DND-41 (cell line): Measurements from ENCODE around the gene SGIP1.

Experiments used
- ATAC-seq: fragments of 200-7000 bp; cut with Tn5 transposase; 3 replicates; pipeline ENCODE4 v1.9.1; 2021; ENCODE audit warnings: low read depth; ENCODE audit not compliant: insufficient read depth
- DNase-seq: peaks from one replicate; pipeline ENCODE4 v3.0.0-alpha.2; 2020
- H2AFZ ChIP-seq: 2 replicates; pipeline ENCODE4 v1.6.0; 2012; ENCODE audit warnings: low read depth, low read length
- H3K27ac ChIP-seq: 2 replicates; pipeline ENCODE4 v1.5.1; 2012; ENCODE audit warnings: low read length, inconsistent platforms
- H3K27me3 ChIP-seq: fragments of 200-600 bp; sonication (generic); 2 replicates; pipeline ENCODE4 v1.6.0; 2012; ENCODE audit warnings: low read length, mild to moderate bottlenecking, inconsistent platforms; ENCODE audit not compliant: insufficient read depth, poor library complexity
- H3K36me3 ChIP-seq: 2 replicates; pipeline ENCODE4 v1.5.1; 2012; ENCODE audit warnings: low read length, inconsistent platforms; ENCODE audit not compliant: insufficient read depth
- H3K4me1 ChIP-seq: 2 replicates; pipeline ENCODE4 v1.5.1; 2012; ENCODE audit warnings: mild to moderate bottlenecking, low read length; ENCODE audit not compliant: insufficient read depth
- H3K4me2 ChIP-seq: 2 replicates; pipeline ENCODE4 v1.6.0; 2012; ENCODE audit warnings: mild to moderate bottlenecking, moderate library complexity, low read length, inconsistent platforms; ENCODE audit not compliant: insufficient read depth
- H3K4me3 ChIP-seq, 2 experiments: fragments of 200-600 bp in 1 of 2; shearing (Covaris generic) in 1 of 2; 2 replicates each; pipeline ENCODE4 v1.5.1; 2012 to 2016; ENCODE audit warnings: inconsistent platforms in 2 of 2, low read length in 2 of 2, mild to moderate bottlenecking in 2 of 2, low read depth in 1 of 2, moderate library complexity in 1 of 2
- H3K79me2 ChIP-seq: 2 replicates; pipeline ENCODE4 v1.6.0; 2012; ENCODE audit warnings: low read length, inconsistent platforms; ENCODE audit not compliant: insufficient read depth
- H3K9ac ChIP-seq: 2 replicates; pipeline ENCODE4 v1.6.0; 2012; ENCODE audit warnings: low read depth, mild to moderate bottlenecking, inconsistent platforms, low read length, moderate library complexity
- H3K9me3 ChIP-seq: 2 replicates; pipeline ENCODE4 v1.5.1; 2012; ENCODE audit warnings: low read length, moderate library complexity, mild to moderate bottlenecking, inconsistent platforms; ENCODE audit not compliant: insufficient read depth, severe bottlenecking
- H4K20me1 ChIP-seq: 2 replicates; pipeline ENCODE4 v1.6.0; 2012; ENCODE audit warnings: low read length; ENCODE audit not compliant: insufficient read depth
- CTCF ChIP-seq: IDR thresholded peaks from 2 replicates; pipeline ENCODE4 v1.5.1; 2012; ENCODE audit warnings: borderline replicate concordance, low read length, moderate library complexity, mild to moderate bottlenecking; ENCODE audit not compliant: poor library complexity, severe bottlenecking; ENCODE audit errors: extremely low read depth
- EZH2 ChIP-seq: IDR thresholded peaks from 3 replicates; pipeline ENCODE4 v1.6.1; 2012; ENCODE audit warnings: borderline replicate concordance, low read depth, mild to moderate bottlenecking, moderate library complexity, low read length, inconsistent platforms; ENCODE audit not compliant: severe bottlenecking

SGIP1 gene

DNA sequence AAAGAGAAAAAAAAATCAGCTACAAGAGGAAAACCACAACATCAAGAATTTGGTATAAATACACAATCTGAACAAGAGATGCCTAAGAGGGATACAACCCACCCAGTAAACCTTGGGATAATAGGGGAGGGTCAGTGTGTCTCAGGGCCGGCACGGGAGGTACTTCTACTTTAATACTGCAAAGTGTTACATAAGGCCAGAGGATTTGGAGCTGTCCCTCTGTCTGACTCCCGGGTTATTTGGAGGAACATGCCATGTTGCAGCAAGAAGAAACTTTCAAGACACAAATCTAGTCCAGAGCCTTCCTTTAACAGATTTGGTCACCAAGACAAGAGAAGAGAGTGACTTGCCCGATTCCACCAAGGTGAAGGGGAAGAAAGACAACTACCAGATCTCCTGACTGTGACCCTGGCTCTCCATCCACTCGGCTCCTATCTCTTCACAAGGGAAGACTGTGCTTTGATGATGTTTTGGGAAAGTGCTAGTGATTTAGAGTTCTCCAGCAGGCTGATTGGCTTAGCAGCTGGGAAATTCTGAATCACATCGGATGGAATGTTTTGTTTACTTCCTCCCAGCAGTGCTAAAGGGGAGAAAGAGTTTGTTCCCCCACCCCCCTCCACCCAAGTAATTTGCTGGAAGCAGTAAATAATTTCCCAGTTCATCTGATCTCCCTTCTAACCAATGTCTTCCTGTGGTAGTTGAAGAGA lies 29.3 kb downstream of the SGIP1 start:
- H3K9ac ChIP-seq = no peak overlapping the region
- H3K4me1 ChIP-seq = no peaks in the 10 kb centered on the region
- H3K79me2 ChIP-seq = no peaks in the 10 kb centered on the region
- no peaks in the 10 kb centered on the region for H3K36me3 ChIP-seq
- H3K4me2 ChIP-seq = no peak overlapping the region
- no peak overlapping the region for H3K27ac ChIP-seq
- H3K27me3 ChIP-seq = peaks cover 13% of the 10 kb centered on the region
- H3K4me3 ChIP-seq = no peak overlapping the region
- no peaks in the 10 kb centered on the region for H3K9me3 ChIP-seq
- H2AFZ ChIP-seq = no peak overlapping the region
- H4K20me1 ChIP-seq = no peaks in the 10 kb centered on the region
- ATAC-seq (no peak), DNase-seq (no peak)
- TF ChIP-seq CTCF (no peak), EZH2 (no peak)

DNA sequence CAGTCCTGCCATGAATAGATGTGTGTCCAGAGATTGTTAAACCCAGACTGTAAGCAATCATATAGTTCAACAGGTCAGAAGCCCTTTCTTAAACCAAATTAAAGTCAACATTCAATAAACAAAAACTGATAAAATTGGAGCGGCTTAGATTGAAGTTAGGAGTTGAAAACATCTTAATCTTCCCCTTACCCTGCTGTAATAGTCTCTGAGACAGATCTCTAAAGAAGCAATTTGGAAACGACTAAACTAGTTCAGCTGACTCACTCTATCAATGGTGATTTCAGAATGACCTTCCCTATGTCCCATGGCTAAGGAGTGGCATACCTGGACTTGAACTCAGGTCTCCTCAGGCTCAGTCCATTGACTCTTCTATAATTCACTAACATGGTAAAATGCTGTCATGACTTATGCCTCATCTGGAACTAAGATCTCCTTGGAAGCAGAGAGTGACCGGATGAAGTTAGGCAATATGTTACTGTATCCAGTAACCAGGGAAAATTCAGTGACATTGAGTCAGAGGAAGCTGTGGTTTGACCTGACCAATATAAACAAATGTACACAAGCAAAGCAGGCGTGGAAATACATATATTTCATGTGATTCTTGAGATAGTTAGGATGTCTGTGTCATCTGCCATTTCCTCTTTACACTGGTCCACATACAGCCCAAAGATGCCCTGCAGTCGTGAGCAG lies 30.1 kb downstream of the SGIP1 start:
- ATAC-seq (no peak), DNase-seq (no peak)
- H4K20me1 ChIP-seq = no peaks in the 10 kb centered on the region
- H3K9me3 ChIP-seq = no peaks in the 10 kb centered on the region
- no peaks in the 10 kb centered on the region for H3K4me1 ChIP-seq
- H3K36me3 ChIP-seq = no peaks in the 10 kb centered on the region
- no peak overlapping the region for H2AFZ ChIP-seq
- no peak overlapping the region for H3K27ac ChIP-seq
- H3K4me3 ChIP-seq = no peak overlapping the region
- no peaks in the 10 kb centered on the region for H3K79me2 ChIP-seq
- H3K4me2 ChIP-seq = no peak overlapping the region
- peaks cover 13% of the 10 kb centered on the region for H3K27me3 ChIP-seq
- TF ChIP-seq CTCF = no peak
- no peak for TF ChIP-seq EZH2
- no peak overlapping the region for H3K9ac ChIP-seq

- Histone ChIP-seq H3K4me1 (no peaks in the 10 kb centered on the region), H3K9ac (no peak overlapping the region), H3K79me2 (no peaks in the 10 kb centered on the region), H3K4me3 (no peak overlapping the region), H3K27ac (no peak overlapping the region), H3K4me2 (no peak overlapping the region), H4K20me1 (no peaks in the 10 kb centered on the region), H3K27me3 (no peaks in the 10 kb centered on the region), H3K9me3 (no peaks in the 10 kb centered on the region), H3K36me3 (no peaks in the 10 kb centered on the region), H2AFZ (no peak overlapping the region)
- TF ChIP-seq EZH2 (no peak), CTCF (no peak)
- ATAC-seq (no peak), DNase-seq (no peak)
These were observed 36.2 kb downstream of the SGIP1 start for GRCh38 chr1:66570196-66570595.
